HepG2 (cell line): ENCODE results near the gene TRIM4. TPM values are rescaled to one million over a fixed set of nuclear protein-coding genes. Genes with fewer than 3 reads are reported as not detected.

Source experiments
- AKNA ChIP-seq: sonication (generic); formaldehyde crosslinking; IDR thresholded peaks from 2 replicates; pipeline ENCODE4 v1.4.0; 2020; ENCODE audit warnings: missing genetic modification reagents, borderline replicate concordance
- CAMTA2 ChIP-seq: sonication (generic); formaldehyde crosslinking; IDR thresholded peaks from 2 replicates; pipeline ENCODE4 v1.4.0; 2020; ENCODE audit warnings: mild to moderate bottlenecking, missing genetic modification reagents, borderline replicate concordance
- GFI1 ChIP-seq: sonication (generic); formaldehyde crosslinking; IDR thresholded peaks from 2 replicates; pipeline ENCODE4 v1.5.0; 2020; ENCODE audit warnings: missing genetic modification reagents, mild to moderate bottlenecking, borderline replicate concordance
- SRSF4 ChIP-seq: fragments of 200-400 bp; formaldehyde crosslinking; IDR thresholded peaks from one replicate; pipeline ENCODE4 v1.6.1; 2018; ENCODE audit warnings: mild to moderate bottlenecking, low read depth, low read length, moderate library complexity; ENCODE audit not compliant: poor library complexity, severe bottlenecking
- ZNF274 ChIP-seq: sonication (generic); formaldehyde crosslinking; IDR thresholded peaks from 2 replicates; pipeline ENCODE4 v1.5.1; 2020; ENCODE audit warnings: mild to moderate bottlenecking, missing genetic modification reagents
- polyA plus RNA-seq, 8 experiments: library from polyadenylated mRNA; depleted of rRNA in 3 of 8; stranded (reverse) in 7 of 8; unstranded in 1 of 8; fragments of >200 nt; fragmentation: Illumina TruSeq in 4 of 8; extraction: Trizol in 4 of 8; gene quantifications; 2 replicates each; pipeline versions ENCODE4 v1.2.1 to v1.2.3, GENCODE V29; 2011 to 2016; ENCODE audit warnings: low read depth in 4 of 8, missing spikeins in 1 of 8, mixed read lengths in 1 of 8; ENCODE audit not compliant: insufficient read depth in 1 of 8
- total RNA-seq, 5 experiments: library from RNA; depleted of rRNA; stranded (reverse); fragments of >200 nt; fragmentation: Illumina TruSeq; extraction: Trizol; gene quantifications; 2 replicates each; pipeline ENCODE4 v1.2.3, GENCODE V29; 2016; ENCODE audit warnings: low read depth in 1 of 5
- TF ChIP-seq, protein P1 (sequence below): sonication (generic); formaldehyde crosslinking; IDR thresholded peaks from 2 replicates; pipeline ENCODE4 v1.4.0; 2020; ENCODE audit warnings: mild to moderate bottlenecking, missing genetic modification reagents

TRIM4 gene
- total and polyA plus RNA-seq, 2 of the 13 experiments (the other 11 are each of a cell fraction or from before 2014, with no cell fraction given), result 17.6 to 21.7 TPM

DNA sequence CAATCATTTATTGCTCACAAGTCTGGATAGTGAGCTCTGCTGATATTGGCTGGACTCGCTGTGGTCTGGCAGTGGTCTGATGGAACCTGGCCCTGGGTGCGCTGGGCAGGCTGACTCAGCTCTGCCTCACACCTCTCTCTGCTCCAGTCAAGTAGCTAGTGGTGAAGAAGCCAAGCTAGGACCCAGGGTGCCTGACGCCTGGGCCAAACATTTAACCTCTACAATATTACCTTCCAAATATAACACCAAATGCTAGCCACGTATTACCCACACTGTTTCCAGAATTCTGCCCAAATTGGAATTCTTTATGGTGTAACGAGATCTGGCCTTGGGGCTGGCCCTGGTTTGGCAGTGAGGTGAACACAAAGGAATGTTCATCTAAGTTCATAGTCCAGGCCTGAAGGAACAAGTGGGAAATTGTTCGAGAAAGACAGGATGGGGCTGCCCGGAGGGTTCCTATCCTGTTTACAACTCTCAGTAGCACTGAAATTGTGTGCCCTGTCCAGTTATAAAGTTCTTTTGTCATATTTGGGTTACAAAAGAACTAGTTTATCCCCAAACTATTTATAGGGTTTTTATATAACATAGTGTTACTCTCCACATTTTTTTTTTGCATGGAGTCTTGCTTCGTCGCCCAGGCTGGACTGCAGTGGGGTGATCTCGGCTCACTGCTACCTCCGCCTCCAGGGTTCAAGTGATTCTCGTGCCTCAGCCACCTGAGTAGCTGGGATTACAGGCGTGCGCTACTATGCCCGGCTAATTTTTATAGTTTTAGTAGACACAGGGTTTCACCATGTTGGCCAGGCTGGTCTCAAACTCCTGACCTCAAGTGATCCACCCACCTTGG, 58.8 kb downstream of the TRIM4 start (continued):
- TF ChIP-seq CAMTA2 (CRISPR knock-in tag) (no peak), SRSF4 (no peak), GFI1 (CRISPR knock-in tag) (peak; percentile 17; the same call in 1 of the 2 replicates), AKNA (CRISPR knock-in tag) (no peak), ZNF274 (CRISPR knock-in tag) (no peak)
- TF ChIP-seq, protein P1, sequence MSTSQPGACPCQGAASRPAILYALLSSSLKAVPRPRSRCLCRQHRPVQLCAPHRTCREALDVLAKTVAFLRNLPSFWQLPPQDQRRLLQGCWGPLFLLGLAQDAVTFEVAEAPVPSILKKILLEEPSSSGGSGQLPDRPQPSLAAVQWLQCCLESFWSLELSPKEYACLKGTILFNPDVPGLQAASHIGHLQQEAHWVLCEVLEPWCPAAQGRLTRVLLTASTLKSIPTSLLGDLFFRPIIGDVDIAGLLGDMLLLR (CRISPR knock-in tag), result no peak
- TF ChIP-seq, all 625 proteins: peak for 158
